Measurements from ENCODE around the gene TMED4. TPM values are rescaled to one million over a fixed set of nuclear protein-coding genes. Genes with fewer than 3 reads are reported as not detected.

Gene TMED4
- total RNA-seq (63.4 and 65.4 TPM in 2 replicates), polyA plus RNA-seq (89.7 and 116 TPM in 2 replicates), polyA minus RNA-seq (61.7 and 62.7 TPM in 2 replicates), Bru-seq, nascent RNA (percentile 89 among the genes with signal in this experiment), BruChase-seq, experiment 1, labeled RNA remaining after a 6-hour chase (percentile 99 among the genes with signal in this experiment), BruChase-seq, experiment 2, labeled RNA remaining after a 2-hour chase (percentile 98 among the genes with signal in this experiment)
- polyA plus RNA-seq (2011; cell fraction: cytosol; rRNA removed) = 48.1 and 59.8 TPM in 2 replicates
- polyA plus RNA-seq (2011; cell fraction: nucleus; rRNA removed) = 140 and 162 TPM in 2 replicates
- polyA plus RNA-seq (2012) = 44.3 and 46.6 TPM in 2 replicates
- polyA minus RNA-seq (2011; cell fraction: cytosol; rRNA and poly(A)+ RNA removed) = 102 TPM
- 42.7 and 55.5 TPM in 2 replicates for polyA minus RNA-seq (2011; cell fraction: nucleus; rRNA and poly(A)+ RNA removed)
- long read RNA-seq, transcript TMED4-203 (5 exons, 2,322 nt) = major isoform, 77 of 121 reads
- long read RNA-seq, transcript TMED4-205 (4 exons, 1,755 nt) = minor isoform, 20 of 121 reads
- long read RNA-seq, partial matches to known transcripts = 9 of 121 reads
- long read RNA-seq, other reads (novel, unspliced or antisense) = 11 of 121 reads

DNA sequence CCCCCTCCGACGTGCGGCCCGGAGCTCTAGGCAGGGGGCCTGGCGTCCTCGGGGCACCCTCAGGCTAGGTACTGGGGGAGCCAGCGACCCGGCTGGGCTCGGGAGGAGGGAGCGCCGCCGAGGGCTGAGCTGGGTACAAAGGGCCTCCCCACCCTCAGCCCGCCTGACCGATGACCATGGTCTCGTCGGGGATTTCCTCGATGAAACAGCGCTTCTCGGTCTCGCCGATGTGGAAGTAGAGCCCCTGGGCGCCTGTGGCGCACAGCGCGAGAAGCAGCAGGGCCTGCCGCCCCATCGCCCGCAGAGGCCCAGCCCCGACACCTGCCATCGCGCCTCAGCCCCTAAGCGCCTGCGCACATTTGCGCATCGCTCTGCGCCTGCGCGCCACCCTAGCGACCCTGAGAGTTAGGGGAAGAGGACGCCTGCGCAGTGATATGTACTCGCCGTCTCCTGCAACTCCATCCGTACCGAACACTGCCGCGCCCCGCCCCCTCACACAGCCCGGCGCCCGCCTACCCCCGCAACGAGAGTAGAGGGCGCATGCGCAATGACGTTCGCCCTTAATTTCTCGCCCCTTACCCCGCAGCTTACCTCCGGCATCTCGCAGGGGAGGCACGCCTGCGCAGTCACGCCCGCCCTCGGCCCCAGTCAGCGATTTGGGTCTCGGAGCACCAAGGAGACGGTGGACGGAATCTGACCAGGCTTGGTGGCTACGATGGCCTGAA, at the start of gene TMED4:
Gene TMED4, minus strand, starts transcription at position 353 of the 725 bp plus-strand sequence. Its CDS starts 25 bp downstream, at position 328.
- FAIRE-seq = peak; percentile 99

More for the DNA sequence above, at the start of gene TMED4:
- dilution Hi-C loops (cut with MboI; ENCODE audit: extremely low pct_ligation_motif_present, low sequenced_read_pairs) (no loop called here), intact Hi-C loops (cut with micrococcal nuclease) (loop anchor here (1.0 to 2.0 kb wide), 5 partner anchors 24 to 529 kb away; partner anchors contain the start of genes H2AZ2, OGDH, PPIA and TBRG4)
- Histone ChIP-seq H3K36me3 (ENCODE audit: control insufficient read depth in 2 of 2, extremely low read depth in 1 of 2, insufficient read depth in 2 of 2, low read length in 2 of 2) (peaks cover 7 to 8% of the 10 kb centered on the region in 2 experiments), H3K27ac (ENCODE audit: insufficient read depth, low read depth, low read length) (peak within 1 kb of the TSS; percentile 73), H3K4me3 (replicated peaks in 1 of 3; ENCODE audit: insufficient read depth in 1 of 3, low read depth in 1 of 3, low read length in 3 of 3) (peak within 1 kb of the TSS; percentile 34 to 78 (median 67)), H2AFZ (ENCODE audit: low read depth, low read length) (peak within 1 kb of the TSS; percentile 27), H4K20me1 (replicated peaks; ENCODE audit: control insufficient read depth, extremely low read depth, insufficient read depth, low read length) (no peaks in the 10 kb centered on the region), H3K9me3 (replicated peaks; ENCODE audit: control insufficient read depth, insufficient read depth, low read length) (no peaks in the 10 kb centered on the region), H3K9ac (replicated peaks; ENCODE audit: extremely low read depth, insufficient read depth, low read length) (peak within 1 kb of the TSS; percentile 66), H3K27me3 (ENCODE audit: control insufficient read depth in 2 of 2, insufficient read depth in 2 of 2, low read length in 2 of 2) (no peaks in the 10 kb centered on the region), H3K79me2 (ENCODE audit: control insufficient read depth, insufficient read depth, low read length) (peaks cover 17% of the 10 kb centered on the region), H3K4me1 (ENCODE audit: control insufficient read depth, extremely low read depth, insufficient read depth, low read length) (peaks cover 8% of the 10 kb centered on the region), H3K4me2 (ENCODE audit: insufficient read depth, low read length) (peak within 1 kb of the TSS; percentile 72), H3K9me1 (replicated peaks; ENCODE audit: control insufficient read depth, extremely low read depth, insufficient read depth, low read length) (no peaks in the 10 kb centered on the region)
- DNase-seq (ENCODE audit: low read depth, low spot score) = peak; percentile 99
- TF ChIP-seq POLR2AphosphoS5 (IDR thresholded peaks at IDR 0.05; ENCODE audit: insufficient read depth, low read depth, low read length) = peak; percentile 87
- TF ChIP-seq FOS (IDR thresholded peaks at IDR 0.05; ENCODE audit: borderline replicate concordance, insufficient read depth, low read length) = no peak
- TF ChIP-seq JUN (IDR thresholded peaks at IDR 0.05; ENCODE audit: borderline replicate concordance, insufficient read depth, insufficient read length, low read depth) = no peak
- TF ChIP-seq POLR2A (IDR thresholded peaks at IDR 0.05; ENCODE audit: low read depth, low read length) = peak; percentile 98
- no TSS peak for BruUV-seq (replicated peaks)
- ChIA-PET CTCF (interaction anchor here (0.7 to 2.6 kb wide), 7 partner anchors 9 to 391 kb away, joined by 3 to 20 read pairs (median 4); partner anchors contain the start of genes DDX56 and H2AZ2), POLR2A (interaction anchor here (0.6 to 1.4 kb wide), 5 partner anchors 8 to 414 kb away, joined by 3 to 6 read pairs (median 6); partner anchors contain the start of genes DDX56 and H2AZ2)
